HG02571 (cell line): ENCODE data around the gene TEX10.

ENCODE experiments used
- ATAC-seq: cut with Tn5 transposase; IDR thresholded peaks from one replicate; pipeline ENCODE4 v1.9.1; 2021; ENCODE audit warnings: mild to moderate bottlenecking, moderate library complexity; ENCODE audit not compliant: unreplicated experiment

TEX10 gene

DNA sequence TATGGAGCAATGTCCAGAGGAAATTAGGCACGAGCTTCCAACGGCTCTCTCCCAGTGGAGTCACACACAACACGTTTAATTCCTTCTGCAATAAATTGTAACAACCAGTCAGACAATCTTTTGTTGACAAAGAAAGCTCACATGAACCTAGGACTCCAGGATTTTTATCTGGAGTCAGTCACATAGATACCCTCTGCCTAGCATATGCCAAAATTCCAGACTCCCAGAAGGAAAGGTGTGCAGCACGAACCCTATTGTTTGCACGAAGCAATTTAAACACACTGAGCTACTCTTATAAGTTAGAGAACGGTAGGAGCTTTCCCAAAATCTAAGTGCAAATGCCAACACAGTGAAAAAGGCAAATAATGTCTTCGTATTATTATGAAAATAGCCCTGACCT lies 67.1 kb downstream of the TEX10 start:
- no peak for ATAC-seq

DNA sequence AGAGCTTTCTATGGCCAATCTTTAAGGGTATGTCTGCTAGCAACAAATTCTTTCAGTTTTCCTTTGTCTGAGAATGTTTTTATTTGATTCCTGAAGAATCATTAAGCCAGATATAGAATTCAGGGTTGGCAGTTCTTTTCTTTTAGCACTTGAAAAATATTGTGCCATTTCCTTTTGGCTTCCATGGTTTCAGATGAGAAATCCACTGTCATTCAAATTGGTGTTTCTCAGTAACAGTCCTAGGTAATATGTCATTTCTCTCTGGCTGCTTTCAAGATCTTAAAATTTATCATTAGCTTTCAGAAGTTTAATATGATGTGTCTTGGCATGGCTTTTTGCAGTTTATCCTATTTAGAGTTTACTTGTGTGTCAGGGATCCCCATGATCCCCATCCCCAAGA lies 67.7 kb downstream of the TEX10 start:
- ATAC-seq, result no peak

DNA sequence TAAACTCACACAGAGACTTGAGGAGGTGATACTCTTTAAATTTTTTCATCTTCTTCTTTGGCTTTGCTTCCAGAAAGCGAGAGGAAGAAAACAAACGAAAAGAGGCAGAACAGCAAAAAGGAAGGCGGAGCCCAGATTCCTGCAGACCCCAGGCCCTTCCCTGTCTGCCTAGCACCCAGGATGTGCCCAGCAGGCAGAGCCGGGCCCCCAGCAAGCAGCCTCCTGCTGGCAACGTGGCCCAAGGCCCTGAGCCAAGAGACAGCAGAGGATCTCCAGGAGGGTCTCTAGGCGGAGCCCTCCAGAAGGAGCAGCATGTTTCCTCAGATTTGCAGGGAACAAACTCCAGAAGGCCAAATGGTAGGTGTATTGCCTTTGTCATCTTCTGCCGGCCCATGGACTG lies 68.5 kb downstream of the TEX10 start:
- no peak for ATAC-seq

DNA sequence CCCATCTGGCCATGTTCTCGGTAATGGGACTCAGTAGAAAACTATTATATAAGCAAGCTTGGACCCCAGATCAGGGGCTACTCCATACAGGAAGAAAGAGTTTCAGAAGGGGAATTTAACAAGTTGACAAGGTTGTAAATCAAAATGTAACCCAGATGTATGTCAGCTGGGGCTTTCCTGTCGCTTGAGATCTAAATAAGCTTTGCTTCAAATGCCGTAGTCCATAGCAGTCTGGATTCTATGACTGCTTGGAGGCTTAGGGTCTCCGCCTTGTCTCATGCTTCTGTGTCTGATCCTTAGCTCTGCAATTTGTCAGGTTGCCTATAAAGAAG lies 70.4 kb downstream of the TEX10 start:
- ATAC-seq, result no peak

DNA sequence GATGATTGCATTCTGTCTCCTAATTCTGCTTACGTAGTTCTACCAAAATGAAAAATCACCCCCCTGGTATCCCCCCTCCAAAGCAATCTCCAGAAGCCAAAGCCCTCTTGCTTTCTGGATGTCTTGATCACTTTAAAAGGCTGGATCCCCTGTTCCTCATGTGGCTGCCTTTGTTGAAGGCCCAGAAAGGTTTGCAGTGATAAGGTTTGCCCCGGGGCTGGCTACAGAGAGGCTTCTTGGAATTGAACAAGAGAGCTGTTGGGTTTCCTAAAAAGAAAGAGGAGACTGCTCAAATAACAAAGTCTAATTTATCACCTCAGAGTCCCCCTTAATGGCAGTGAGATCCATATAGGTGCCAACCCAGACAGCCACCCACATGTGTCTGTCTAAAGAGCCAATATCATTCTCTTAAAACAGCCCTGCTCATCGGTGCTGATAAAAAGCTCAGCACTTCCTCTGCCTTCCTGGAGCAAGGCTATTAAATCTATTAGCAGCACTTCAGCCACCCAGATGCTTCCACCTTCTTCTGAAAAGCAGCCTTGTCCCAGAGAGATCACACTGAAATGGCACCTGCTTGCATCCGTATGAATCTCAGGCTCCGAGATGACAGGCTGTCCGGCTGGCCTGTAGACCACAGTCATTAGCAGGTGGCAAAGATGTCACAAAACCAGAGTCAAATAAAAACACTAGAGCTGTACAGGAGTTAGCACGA lies 70.9 kb downstream of the TEX10 start:
- no peak for ATAC-seq

DNA sequence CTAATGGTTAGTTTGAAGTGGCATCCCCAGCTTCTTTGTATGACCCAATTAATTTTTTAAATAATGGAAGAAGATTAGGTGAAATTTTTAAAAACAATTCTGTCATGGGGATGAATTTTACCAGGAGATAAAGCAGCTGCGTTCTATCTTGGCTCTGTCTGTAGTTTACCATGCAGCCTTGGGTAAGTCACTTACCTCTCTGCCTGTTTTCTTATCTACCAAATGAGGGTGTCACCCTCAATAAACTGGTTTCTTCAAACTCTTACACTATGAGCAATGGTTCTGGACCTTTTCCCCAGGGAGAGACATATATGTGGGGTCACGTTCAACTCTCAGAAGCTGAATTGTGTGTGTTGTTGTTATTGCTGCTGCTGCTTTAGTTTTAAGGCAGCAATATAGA lies 71.7 kb downstream of the TEX10 start:
- ATAC-seq, result no peak

DNA sequence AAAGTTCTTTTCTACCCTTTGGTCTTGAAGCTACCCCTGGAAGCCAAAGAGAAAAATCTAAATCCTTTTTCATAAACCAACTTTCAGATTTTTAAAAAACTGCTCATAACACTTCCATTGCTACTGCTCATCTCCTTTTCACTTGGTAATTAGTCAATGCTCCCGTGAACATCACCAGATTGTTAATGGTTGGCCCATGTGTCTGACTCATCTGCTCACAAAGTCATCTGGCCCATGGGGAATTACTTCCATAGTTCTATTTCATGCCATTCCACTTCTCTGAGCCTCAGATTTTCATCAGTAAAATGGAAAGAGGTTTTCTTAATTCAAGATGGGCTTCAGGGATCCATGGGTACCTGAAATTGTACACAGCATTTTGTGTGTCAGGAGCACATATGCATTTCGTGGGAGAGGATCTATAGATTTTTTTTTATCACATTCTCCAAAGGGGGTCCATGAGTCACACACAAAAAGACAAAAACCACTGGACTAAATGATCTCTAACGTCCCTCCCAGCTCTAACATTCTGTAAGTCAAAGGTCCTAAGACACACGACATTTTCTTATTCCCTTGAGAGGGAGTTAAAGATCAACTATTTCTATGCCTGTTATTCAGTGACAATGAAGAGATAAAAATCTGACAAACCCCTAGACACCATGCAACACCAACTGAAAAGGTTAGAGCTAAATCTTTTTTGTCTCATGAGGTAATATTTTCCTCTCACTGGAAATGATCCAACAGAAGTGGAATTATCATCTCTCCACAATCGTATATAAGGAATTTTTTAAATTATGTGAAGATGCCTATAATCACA lies 75.4 kb downstream of the TEX10 start:
- no peak for ATAC-seq

DNA sequence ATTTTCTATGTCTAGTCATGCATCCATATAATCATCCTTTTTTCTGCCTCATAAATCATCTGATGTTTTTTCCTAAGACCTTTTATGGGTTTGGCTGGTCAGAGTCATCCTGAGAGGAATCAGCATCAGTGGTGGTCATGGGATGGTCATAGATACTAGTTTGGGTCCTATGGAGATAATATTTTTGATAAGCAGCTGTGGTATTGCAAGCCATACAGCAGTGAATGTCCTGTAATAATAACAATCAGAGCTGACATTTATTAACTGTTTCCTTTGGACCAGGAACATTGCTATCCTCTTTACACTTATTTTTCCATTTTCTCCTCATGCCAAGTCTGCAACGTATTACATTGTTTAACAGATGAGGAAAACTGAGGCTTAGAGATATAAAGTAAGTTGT lies 83.1 kb downstream of the TEX10 start:
- no peak for ATAC-seq

DNA sequence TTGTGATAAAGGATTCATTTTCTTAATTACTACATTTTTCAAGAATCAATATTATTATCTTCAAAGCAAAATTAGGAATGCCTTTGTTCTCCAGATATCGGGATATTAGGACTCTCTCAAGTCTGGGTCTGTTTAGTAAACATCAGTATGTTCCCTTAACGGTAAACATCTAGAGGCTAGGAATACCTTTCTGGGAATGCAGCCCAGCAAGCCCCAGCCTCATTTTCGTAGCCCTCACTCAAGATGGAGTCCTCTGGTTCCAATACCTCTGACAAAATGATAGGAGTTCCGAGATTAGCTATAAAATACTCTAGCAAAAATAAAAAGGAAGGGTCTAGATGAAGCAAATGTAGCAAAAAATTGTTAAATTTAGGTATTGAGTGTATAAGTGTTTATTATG lies 84.5 kb downstream of the TEX10 start:
- no peak for ATAC-seq

DNA sequence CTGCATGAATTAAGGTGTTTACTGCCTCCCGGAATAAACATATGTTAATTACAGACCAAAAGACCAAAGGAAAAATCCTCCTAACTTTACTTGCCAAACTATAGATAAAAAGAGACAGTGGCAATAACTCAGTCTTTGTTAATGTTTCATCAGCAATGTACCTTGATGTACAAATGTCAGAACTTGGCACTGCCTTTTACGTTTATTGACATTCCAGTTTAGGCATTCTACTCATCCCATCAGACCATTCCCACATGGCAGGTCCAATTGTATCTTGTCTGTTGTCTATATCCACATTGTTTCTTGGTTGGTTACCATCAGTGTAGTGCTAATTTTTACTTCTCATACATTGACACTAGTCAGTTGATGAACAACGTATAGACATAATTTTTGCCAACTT lies 85.5 kb downstream of the TEX10 start:
- ATAC-seq, result no peak
